NCI-H1694 (cell line): ENCODE measurements around the gene CRLF1.

Source experiments
- DNase-seq: peaks from one replicate; lab custom pipeline; 2025; lab: John Stamatoyannopoulos, UW

Gene CRLF1, protein sequence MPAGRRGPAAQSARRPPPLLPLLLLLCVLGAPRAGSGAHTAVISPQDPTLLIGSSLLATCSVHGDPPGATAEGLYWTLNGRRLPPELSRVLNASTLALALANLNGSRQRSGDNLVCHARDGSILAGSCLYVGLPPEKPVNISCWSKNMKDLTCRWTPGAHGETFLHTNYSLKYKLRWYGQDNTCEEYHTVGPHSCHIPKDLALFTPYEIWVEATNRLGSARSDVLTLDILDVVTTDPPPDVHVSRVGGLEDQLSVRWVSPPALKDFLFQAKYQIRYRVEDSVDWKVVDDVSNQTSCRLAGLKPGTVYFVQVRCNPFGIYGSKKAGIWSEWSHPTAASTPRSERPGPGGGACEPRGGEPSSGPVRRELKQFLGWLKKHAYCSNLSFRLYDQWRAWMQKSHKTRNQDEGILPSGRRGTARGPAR

GRCh38 chr19:18606281-18607225 is at the start of gene CRLF1:
Gene CRLF1, minus strand, starts transcription at chr19:18606799. Its CDS starts 143 bp downstream, at chr19:18606656.
- no peak for DNase-seq

- no peak for DNase-seq
Measured at GRCh38 chr19:18655173-18655844, 48.7 kb upstream of the CRLF1 start.

DNA sequence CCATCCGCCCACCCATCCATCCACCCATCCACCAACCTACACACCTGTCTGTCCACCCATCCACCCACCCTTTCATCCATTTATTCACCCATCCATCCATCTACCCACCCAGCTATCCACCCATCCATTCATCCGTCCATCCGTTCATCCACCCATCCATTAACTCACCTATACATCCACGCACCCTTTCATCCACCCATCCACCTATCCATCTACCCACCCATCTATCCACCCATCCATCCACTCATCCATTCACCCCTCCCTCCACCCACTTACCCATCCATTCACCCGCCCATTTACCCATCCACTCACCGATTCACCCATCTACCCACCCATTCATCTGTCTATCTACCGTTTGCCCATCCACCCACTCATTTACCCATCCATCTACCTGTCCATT is 47.9 kb upstream of the CRLF1 start:
- no peak for DNase-seq

DNA sequence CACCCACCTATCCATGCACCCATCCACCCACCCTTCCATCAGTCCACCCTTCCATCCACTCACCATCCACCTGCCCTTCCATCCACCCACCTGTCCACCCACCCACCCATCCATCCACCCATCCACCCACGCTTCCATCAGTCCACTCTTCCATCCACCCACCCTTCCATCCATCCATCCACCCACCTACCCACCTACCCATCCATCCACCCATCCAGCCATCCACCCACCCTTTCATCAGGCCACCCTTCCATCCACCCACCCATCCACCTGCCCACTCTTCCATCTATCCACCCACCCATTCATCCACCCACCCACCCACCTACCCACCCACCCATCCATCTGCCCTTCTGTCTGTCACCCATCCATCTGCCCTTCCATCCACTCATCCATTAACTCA is 47.3 kb upstream of the CRLF1 start:
- DNase-seq = no peak

DNA sequence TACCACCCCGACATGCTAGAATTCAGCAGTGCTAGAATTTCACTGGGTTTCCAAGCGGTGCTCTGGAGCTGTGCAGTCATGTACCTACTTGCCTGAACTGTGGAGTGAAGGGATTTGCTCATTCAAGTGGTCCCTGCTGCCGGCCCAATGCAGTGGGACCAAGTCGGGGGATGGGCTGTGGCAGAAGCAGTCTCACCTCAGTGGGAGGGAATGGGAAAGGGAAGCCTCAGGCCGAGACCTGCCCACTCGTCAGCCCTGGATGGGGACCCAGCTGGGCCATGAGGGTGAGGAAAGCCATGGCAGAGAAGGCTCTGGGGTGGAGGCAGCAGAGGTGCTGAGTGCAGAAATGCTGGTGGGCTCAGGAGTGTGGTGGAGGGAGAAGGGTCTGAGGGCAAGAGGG is 45.1 kb upstream of the CRLF1 start:
- DNase-seq = peak; percentile 40

- no peak for DNase-seq
Measured at GRCh38 chr19:18651300-18651699, 44.7 kb upstream of the CRLF1 start.

DNA sequence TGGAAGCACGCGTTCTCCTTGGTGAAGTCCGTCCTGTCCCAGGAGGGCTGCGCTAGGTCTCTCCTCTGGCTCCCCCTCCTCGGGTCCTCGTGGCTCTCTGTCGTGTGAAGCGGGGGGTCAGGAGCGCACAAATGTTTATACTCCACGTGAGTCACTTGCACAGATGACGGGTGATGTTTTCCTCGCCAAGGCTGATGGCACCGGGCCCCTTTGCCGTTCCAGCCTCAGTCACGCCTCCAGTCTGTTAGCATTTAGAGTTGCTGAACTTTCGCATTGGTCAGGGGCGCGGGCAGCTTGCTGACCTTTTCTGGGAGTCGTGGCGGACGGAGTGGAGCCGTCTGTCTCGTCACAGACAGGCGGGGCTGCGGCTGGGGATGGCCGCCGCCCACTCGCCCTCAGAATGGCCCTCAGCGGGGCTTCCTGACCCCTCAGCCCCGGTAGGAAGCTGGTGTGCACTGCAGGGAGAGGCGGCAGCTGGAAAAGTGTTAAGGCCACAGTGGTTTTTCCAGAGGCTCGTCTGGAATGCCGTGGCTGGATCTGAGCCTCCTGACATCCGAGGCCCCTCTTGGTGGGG is 44.0 kb upstream of the CRLF1 start:
- DNase-seq = no peak

- DNase-seq = no peak
Measured at GRCh38 chr19:18650021-18650390, 43.4 kb upstream of the CRLF1 start.

DNA sequence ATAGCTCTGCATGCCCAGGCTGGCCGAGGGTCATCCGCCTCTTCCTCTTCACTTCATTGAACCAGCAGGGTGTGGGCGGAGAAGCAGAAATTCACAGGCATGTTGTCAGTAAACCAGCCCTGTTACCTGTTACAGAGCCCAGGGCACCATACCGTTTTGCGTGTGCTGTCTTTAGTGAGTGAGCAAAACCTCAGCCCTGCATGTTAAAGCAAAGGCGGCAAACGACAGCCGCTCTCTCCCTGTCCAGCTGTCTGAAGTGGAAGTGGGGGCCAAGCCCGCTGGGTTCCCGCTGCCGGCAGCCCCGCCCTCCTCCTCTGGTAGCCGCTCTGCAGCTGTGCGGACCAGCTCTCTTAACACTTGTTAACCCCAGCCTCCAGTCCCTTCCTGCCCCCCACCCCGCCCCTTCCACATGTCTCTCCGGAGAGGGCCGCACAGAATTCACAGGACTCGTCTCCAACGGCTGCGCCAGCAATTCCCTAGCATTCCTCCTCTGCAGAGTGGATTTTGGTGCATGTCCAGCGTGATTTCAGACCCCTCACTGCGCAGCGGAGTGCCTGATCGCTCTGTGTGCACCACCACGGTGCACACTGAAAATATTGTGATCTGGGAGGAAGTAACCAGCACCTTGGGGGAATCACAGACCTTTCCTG is 42.9 kb upstream of the CRLF1 start:
- DNase-seq = no peak

- DNase-seq = no peak
Measured at GRCh38 chr19:18648973-18649315, 42.3 kb upstream of the CRLF1 start.

- DNase-seq = no peak
Measured at GRCh38 chr19:18647807-18648206, 41.2 kb upstream of the CRLF1 start.

GRCh38 chr19:18647371-18647767 is 40.8 kb upstream of the CRLF1 start:
- no peak for DNase-seq

DNA sequence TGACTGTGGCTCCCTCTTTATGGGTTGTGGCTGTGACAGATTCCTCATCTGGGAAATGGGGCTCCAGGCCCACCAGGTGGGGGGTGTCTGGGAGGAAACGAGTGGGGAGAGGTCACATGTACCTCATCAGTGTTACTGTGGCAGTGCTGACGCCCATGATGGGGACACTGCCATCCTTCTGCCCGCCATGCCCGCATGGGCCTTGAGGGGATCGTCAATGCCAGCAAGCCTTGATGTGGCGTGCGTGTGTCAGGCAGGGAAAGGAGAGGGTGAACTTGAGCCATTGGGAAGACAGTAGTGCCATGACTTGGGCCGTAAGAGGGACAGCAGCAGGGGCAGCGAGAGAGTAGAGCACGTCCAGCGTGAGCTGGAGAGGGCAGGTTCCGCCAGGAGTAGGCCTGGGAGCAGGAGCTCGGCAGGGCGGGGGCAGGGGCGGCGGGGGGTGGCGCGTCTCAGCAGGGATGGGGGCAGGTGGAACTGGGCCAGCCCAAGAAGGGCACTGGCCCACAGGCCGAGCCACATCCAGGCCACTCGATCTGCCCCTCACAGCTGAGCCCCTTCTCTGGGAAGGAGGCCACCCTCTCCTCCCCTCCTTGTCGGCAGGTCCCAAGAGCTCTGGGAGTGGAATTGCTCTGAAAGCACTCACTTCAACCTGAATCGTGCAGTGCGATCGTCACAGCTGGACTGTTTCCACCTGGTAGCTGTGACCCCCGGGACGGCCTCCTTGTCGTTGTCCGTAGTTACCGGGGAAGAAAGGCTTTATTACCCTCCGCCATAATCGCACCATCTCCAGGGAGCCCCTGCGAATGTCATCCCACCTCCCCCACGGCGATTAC is 40.2 kb upstream of the CRLF1 start:
- no peak for DNase-seq

DNA sequence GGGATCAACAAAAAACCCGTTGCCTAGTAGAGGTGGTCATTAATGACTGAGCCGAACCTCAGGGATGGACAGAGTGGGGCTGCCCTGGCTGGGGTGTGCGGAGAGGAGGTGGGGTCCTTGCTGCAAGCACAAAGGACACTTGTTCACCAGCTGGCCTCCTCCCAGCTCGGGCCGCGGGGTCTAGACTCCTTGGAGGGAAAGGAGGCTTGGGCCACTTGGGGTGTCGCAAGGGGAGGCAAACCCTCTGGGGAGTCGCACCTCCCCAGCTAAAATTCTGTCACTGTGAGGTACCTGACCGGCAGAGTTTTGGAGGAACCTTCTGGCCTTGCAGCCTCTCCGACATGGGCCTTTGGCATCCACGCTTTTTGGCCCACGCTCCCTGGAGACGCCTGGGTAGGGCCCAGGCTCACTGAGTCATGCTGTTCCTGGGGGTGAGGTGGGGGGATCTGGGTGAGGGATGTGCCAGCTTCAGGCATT is 38.5 kb upstream of the CRLF1 start:
- DNase-seq = no peak

- DNase-seq = no peak
Measured at GRCh38 chr19:18644196-18645034, 37.8 kb upstream of the CRLF1 start.

GRCh38 chr19:18639706-18640243 is 33.2 kb upstream of the CRLF1 start:
- DNase-seq = no peak

- no peak for DNase-seq
Measured at GRCh38 chr19:18637673-18638630, 31.4 kb upstream of the CRLF1 start.

DNA sequence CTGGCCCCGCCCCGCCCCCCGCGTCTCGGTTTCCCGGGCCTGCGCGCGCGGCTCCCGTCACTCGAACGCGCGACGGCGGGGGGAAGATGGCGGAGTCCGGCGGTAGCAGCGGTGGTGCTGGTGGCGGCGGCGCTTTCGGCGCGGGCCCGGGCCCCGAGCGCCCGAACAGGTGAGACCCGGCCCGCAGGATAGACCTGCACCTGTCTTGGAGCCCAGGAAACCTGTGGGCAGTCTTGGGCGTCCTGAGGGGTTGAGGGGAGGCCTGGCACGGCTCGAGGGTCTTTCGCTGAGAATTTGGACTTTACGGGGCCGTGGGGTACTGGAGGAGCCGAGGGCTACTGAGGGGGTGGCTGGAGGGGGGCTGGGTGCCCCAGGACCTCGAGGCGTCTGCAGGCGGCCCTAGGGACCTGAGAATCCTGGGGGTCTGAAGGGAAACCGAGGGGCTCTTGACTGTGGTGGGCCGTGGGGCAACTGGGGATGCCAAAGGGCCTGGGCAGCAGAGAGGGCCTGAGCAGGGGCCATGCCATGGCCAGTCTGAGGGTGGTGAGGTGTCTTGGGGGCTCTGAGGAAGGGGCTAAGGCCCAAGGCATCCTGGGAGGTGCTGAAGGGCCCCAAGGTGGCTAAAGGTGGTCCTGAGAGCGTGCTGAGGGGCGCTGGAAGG is 30.5 kb upstream of the CRLF1 start, which contains the start of gene KLHL26:
KLHL26 (plus strand) TSS at position 60 of the 661 bp plus-strand sequence; CDS start at position 87, 27 bp downstream.
- no peak for DNase-seq
